GM18870 (cell line): ENCODE data around the gene CFAP99.
A peak's percentile ranks its signal among the peaks of the same experiment; 100 is the strongest.

Experiments used
- ATAC-seq: cut with Tn5 transposase; IDR thresholded peaks from one replicate; pipeline ENCODE4 v1.9.1; 2021; ENCODE audit warnings: moderate library complexity; ENCODE audit not compliant: unreplicated experiment

Gene CFAP99

GRCh38 chr4:2497931-2498330, 79.2 kb downstream of the CFAP99 start:
- ATAC-seq: peak; percentile 81

- no peak for ATAC-seq
Observed at GRCh38 chr4:2500547-2500946, 81.8 kb downstream of the CFAP99 start.

- no peak for ATAC-seq
Observed at GRCh38 chr4:2501034-2501594, 82.4 kb downstream of the CFAP99 start.

DNA sequence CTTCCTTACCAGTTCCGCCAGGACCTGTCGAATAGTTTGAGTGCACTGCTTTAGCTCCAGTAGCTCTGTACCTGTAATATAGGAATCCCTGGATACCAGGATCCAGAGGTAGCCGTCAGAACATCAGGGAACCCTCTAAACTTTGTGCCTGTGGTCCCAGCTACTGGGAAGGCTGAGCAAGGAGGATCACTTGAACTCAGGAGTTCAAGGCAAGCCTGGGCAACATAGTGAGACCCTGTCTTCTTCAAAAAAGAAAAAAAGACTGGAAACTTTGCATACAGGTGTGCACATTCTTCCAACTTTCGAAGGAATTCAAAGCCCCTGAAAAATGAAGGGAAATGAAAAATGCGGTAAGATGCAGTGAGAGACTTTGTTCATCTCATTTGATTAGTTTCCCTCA, 85.1 kb downstream of the CFAP99 start:
- no peak for ATAC-seq

DNA sequence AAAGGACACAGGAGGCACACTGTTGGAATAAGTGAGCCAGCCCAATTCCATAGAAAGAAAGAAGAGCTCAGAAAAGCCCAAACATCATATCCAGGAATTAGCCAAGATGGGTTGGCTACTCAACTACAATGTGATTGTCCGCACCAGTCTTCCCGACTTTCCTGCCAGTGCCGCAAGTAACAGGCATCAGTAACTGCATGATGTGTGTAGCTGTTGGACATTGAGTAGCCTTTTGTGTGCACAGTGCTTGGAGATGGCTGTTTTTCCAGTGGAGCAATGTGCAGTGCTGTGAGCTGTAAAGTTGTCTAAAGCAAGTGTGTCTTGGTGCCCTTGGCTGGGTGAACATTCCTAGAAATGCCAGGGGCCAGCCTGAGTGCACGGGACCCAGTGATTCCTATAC, 88.5 kb downstream of the CFAP99 start:
- ATAC-seq: no peak

- no peak for ATAC-seq
Observed at GRCh38 chr4:2507855-2508254, 89.1 kb downstream of the CFAP99 start.

DNA sequence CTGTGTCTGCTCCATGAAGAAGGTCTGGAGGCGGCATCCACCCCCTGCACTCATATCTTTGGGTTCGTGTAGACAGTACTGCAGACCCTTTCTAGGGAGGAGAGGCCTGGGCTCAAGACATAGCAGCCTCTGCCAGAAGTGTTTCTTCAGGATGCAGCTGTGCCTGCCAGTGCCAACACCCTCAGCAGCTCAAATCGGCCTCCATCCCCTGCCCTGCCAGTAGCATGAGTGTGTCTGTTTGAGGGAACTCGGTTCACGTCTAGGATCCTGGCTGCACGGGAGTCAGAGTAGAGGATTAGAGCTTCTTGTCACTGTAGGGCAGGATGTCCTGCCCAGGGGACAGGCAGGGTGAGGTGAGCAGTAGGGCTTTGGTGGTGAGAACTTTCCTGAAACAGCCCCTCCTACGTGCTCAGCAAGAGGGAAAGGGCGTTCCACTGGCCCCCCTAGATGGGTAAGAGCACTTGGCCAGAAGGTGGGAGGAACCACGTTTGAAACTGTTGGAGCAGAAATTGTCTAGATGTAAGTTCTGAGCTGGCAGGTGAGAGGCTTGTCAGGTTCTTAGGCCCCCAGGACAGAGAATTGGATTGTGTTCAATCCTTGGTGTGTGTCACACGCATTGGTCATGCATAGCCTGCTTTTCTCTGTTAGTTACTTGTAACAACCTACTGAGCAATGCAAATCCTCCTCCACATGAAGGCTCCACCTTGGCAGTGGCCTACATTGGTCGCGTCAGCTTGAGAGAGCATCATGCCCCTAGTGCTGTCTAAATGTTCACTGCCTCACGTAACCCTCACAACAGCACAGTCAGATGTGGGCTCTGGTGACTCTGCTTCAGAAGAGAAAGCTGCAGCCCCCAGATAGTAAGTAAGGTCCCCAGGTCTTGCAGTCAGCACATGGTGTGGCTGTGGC, 91.8 kb downstream of the CFAP99 start:
- ATAC-seq: no peak

DNA sequence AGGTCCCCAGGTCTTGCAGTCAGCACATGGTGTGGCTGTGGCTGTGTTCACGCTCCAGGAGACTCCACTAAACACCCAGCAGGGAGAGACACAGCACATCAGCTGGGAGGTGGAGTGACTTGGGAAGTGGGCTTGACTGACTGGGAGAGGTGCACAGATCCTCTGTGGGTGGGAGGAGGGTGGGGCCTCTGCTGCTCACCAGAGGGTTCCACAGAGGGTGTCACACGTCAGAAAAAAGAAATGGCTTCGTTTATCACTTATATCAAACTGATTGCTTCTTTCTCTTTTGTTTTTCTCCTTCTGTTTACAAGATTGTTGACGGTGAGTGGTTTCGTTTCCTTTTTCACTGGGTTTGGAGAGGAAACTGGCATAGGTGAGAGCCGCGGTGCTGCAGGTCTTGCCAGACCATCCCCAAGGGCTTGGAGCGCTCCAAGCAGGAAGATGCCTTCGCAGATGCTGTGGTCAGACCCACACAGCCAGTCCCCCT, 92.9 kb downstream of the CFAP99 start:
- no peak for ATAC-seq
